Mesenchymal stem cell (in vitro differentiated cells and primary cell): ENCODE measurements around the gene LST1.

ENCODE experiments used
- DNase-seq: peaks from one replicate; pipeline ENCODE4 v3.0.0-alpha.2; 2013
- H2AFZ ChIP-seq: one replicate; pipeline ENCODE4 v1.6.1; 2013; ENCODE audit warnings: low read depth, mild to moderate bottlenecking, control low read depth, inconsistent platforms, low read length, moderate library complexity
- H2AK5ac ChIP-seq: 2 replicates; pipeline ENCODE4 v1.6.1; 2013; ENCODE audit warnings: low read length, moderate library complexity, mild to moderate bottlenecking, inconsistent platforms; ENCODE audit not compliant: severe bottlenecking
- H2BK120ac ChIP-seq: one replicate; pipeline ENCODE4 v1.6.1; 2013; ENCODE audit warnings: low read depth, mild to moderate bottlenecking, inconsistent platforms, low read length, moderate library complexity
- H2BK12ac ChIP-seq, 2 experiments: one replicate each; pipeline ENCODE4 v1.6.1; 2013; ENCODE audit warnings: inconsistent platforms in 2 of 2, low read length in 2 of 2, mild to moderate bottlenecking in 2 of 2, moderate library complexity in 2 of 2, control low read depth in 1 of 2
- H2BK15ac ChIP-seq: one replicate; pipeline ENCODE4 v1.6.1; 2013; ENCODE audit warnings: mild to moderate bottlenecking, low read depth, inconsistent platforms; ENCODE audit not compliant: poor library complexity, severe bottlenecking
- H2BK5ac ChIP-seq: 2 replicates; pipeline ENCODE4 v1.6.1; 2013; ENCODE audit warnings: low read depth, mild to moderate bottlenecking, low read length, control low read depth, inconsistent platforms; ENCODE audit not compliant: poor library complexity, severe bottlenecking
- H3K14ac ChIP-seq, 2 experiments: one replicate each; pipeline ENCODE4 v1.6.1; 2013; ENCODE audit warnings: inconsistent platforms in 2 of 2, low read length in 2 of 2, control low read depth in 1 of 2, mild to moderate bottlenecking in 1 of 2, moderate library complexity in 1 of 2
- H3K18ac ChIP-seq, 2 experiments: one replicate each; pipeline ENCODE4 v1.6.1; 2013; ENCODE audit warnings: inconsistent platforms in 2 of 2, low read length in 2 of 2, control low read depth in 1 of 2, low read depth in 1 of 2, mild to moderate bottlenecking in 1 of 2
- H3K23ac ChIP-seq, 2 experiments: one replicate each; pipeline ENCODE4 v1.6.1; 2013; ENCODE audit warnings: inconsistent platforms in 2 of 2, low read length in 2 of 2, mild to moderate bottlenecking in 2 of 2, moderate library complexity in 2 of 2, control low read depth in 1 of 2
- H3K27ac ChIP-seq: 2 replicates; pipeline ENCODE4 v1.5.1; 2013; ENCODE audit warnings: mild to moderate bottlenecking, moderate library complexity, low read length, control low read depth, inconsistent platforms; ENCODE audit not compliant: poor library complexity, severe bottlenecking
- H3K27me3 ChIP-seq, 2 experiments: 2 replicates each; pipeline versions ENCODE4 v1.6.1 to v1.7.0; 2013; ENCODE audit warnings: low read length in 2 of 2, mild to moderate bottlenecking in 2 of 2, moderate library complexity in 2 of 2, control low read depth in 1 of 2, inconsistent platforms in 1 of 2; ENCODE audit not compliant: control insufficient read depth in 1 of 2, insufficient read depth in 1 of 2
- H3K36me3 ChIP-seq, 2 experiments: 2 replicates each; pipeline versions ENCODE4 v1.6.1 to v1.7.0; 2013; ENCODE audit warnings: low read length in 2 of 2, control low read depth in 1 of 2, inconsistent platforms in 1 of 2, low read depth in 1 of 2, mild to moderate bottlenecking in 1 of 2; ENCODE audit not compliant: insufficient read depth in 2 of 2, control insufficient read depth in 1 of 2
- H3K4ac ChIP-seq, 2 experiments: one replicate each; pipeline ENCODE4 v1.6.1; 2013; ENCODE audit warnings: inconsistent platforms in 2 of 2, low read length in 2 of 2, mild to moderate bottlenecking in 2 of 2, moderate library complexity in 2 of 2, control low read depth in 1 of 2, low read depth in 1 of 2
- H3K4me1 ChIP-seq: 2 replicates; pipeline ENCODE4 v1.6.1; 2013; ENCODE audit warnings: low read depth, low read length, control low read depth; ENCODE audit not compliant: control insufficient read depth, insufficient read depth
- H3K4me2 ChIP-seq: 2 replicates; pipeline ENCODE4 v1.6.1; 2013; ENCODE audit warnings: low read length, mild to moderate bottlenecking, inconsistent platforms; ENCODE audit not compliant: poor library complexity, severe bottlenecking
- H3K4me3 ChIP-seq, 2 experiments: 2 replicates each; pipeline versions ENCODE4 v1.5.1 to v1.7.0; 2013; ENCODE audit warnings: low read length in 2 of 2, mild to moderate bottlenecking in 2 of 2, control low read depth in 1 of 2, low read depth in 1 of 2; ENCODE audit not compliant: insufficient read depth in 1 of 2
- H3K79me1 ChIP-seq: replicated peaks from 2 replicates; pipeline ENCODE4 v1.6.1; 2013; ENCODE audit warnings: mild to moderate bottlenecking, control low read depth, low read length, inconsistent platforms; ENCODE audit not compliant: poor library complexity, severe bottlenecking
- H3K9ac ChIP-seq: 2 replicates; pipeline ENCODE4 v1.7.0; 2013; ENCODE audit warnings: mild to moderate bottlenecking, low read length, moderate library complexity
- H3K9me3 ChIP-seq: 2 replicates; pipeline ENCODE4 v1.7.0; 2013; ENCODE audit warnings: mild to moderate bottlenecking, low read length; ENCODE audit not compliant: control insufficient read depth
- H4K8ac ChIP-seq: one replicate; pipeline ENCODE4 v1.6.1; 2013; ENCODE audit warnings: inconsistent platforms, mild to moderate bottlenecking, low read length, moderate library complexity
- H4K91ac ChIP-seq: one replicate; pipeline ENCODE4 v1.6.1; 2013; ENCODE audit warnings: mild to moderate bottlenecking, low read length, inconsistent platforms
- WGBS: methylation state at CpG from one replicate; pipeline ENCODE4 v1.1.7; 2013; ENCODE audit warnings: mixed read lengths; 5-methylcytosine and 5-hydroxymethylcytosine counted together

The LST1 gene

GRCh38 chr6:31572041-31572911 lies 13.8 kb upstream of the LST1 start, which contains the start of gene LTA:
Gene LTA (plus strand): TSS chr6:31572289. CDS start chr6:31572743, 454 bp downstream.
- H2AK5ac ChIP-seq = no peak within 1 kb of the TSS
- H3K27me3 ChIP-seq = peaks cover 0 to 10% of the 10 kb centered on the region in 2 experiments
- no peak within 1 kb of the TSS for H3K9ac ChIP-seq
- no peak within 1 kb of the TSS for H2BK5ac ChIP-seq
- no peak within 1 kb of the TSS for H3K4ac ChIP-seq
- no peak within 1 kb of the TSS for H3K14ac ChIP-seq
- no peaks in the 10 kb centered on the region for H3K36me3 ChIP-seq
- H4K91ac ChIP-seq = no peak within 1 kb of the TSS
- no peak within 1 kb of the TSS for H2BK120ac ChIP-seq
- no peak within 1 kb of the TSS for H2BK12ac ChIP-seq
- no peak within 1 kb of the TSS for H3K23ac ChIP-seq
- WGBS = 92% methylated on average over 27 of the region's 27 CpGs
- no peak within 1 kb of the TSS for H4K8ac ChIP-seq
- no peak within 1 kb of the TSS for H3K18ac ChIP-seq
- H2BK15ac ChIP-seq = peak within 1 kb of the TSS; percentile 57
- H3K4me1 ChIP-seq = no peaks in the 10 kb centered on the region
- H3K4me2 ChIP-seq = no peak within 1 kb of the TSS
- H3K9me3 ChIP-seq = no peaks in the 10 kb centered on the region
- H3K27ac ChIP-seq = no peak within 1 kb of the TSS
- DNase-seq = no peak
- no peaks in the 10 kb centered on the region for H3K79me1 ChIP-seq
- no peak within 1 kb of the TSS for H3K4me3 ChIP-seq
- H2AFZ ChIP-seq = no peak within 1 kb of the TSS

- Histone ChIP-seq H3K23ac (no peak overlapping the region), H4K8ac (no peak overlapping the region), H3K4me2 (no peak overlapping the region), H3K4me1 (peaks cover 2% of the 10 kb centered on the region), H2AFZ (no peak overlapping the region), H2BK120ac (no peak overlapping the region), H3K36me3 (no peaks in the 10 kb centered on the region), H2BK12ac (no peak overlapping the region), H3K4me3 (no peak overlapping the region), H4K91ac (no peak overlapping the region), H3K18ac (no peak overlapping the region), H3K79me1 (no peaks in the 10 kb centered on the region), H3K14ac (no peak overlapping the region), H2BK15ac (no peak overlapping the region), H3K4ac (no peak overlapping the region), H2AK5ac (no peak overlapping the region), H3K9ac (no peak overlapping the region), H3K27ac (no peak overlapping the region), H3K27me3 (peaks cover 0 to 10% of the 10 kb centered on the region in 2 experiments), H2BK5ac (no peak overlapping the region), H3K9me3 (no peaks in the 10 kb centered on the region)
- WGBS = 85% methylated on average over 9 of the region's 9 CpGs
- DNase-seq = no peak
Measured at GRCh38 chr6:31573239-31574105, 12.6 kb upstream of the LST1 start.

DNA sequence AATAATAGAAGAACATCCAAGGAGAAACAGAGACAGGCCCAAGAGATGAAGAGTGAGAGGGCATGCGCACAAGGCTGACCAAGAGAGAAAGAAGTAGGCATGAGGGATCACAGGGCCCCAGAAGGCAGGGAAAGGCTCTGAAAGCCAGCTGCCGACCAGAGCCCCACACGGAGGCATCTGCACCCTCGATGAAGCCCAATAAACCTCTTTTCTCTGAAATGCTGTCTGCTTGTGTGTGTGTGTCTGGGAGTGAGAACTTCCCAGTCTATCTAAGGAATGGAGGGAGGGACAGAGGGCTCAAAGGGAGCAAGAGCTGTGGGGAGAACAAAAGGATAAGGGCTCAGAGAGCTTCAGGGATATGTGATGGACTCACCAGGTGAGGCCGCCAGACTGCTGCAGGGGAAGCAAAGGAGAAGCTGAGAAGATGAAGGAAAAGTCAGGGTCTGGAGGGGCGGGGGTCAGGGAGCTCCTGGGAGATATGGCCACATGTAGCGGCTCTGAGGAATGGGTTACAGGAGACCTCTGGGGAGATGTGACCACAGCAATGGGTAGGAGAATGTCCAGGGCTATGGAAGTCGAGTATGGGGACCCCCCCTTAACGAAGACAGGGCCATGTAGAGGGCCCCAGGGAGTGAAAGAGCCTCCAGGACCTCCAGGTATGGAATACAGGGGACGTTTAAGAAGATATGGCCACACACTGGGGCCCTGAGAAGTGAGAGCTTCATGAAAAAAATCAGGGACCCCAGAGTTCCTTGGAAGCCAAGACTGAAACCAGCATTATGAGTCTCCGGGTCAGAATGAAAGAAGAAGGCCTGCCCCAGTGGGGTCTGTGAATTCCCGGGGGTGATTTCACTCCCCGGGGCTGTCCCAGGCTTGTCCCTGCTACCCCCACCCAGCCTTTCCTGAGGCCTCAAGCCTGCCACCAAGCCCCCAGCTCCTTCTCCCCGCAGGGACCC lies 11.7 kb upstream of the LST1 start:
- no peak overlapping the region for H3K4me2 ChIP-seq
- H2AFZ ChIP-seq = no peak overlapping the region
- H3K27me3 ChIP-seq = peaks cover 0 to 10% of the 10 kb centered on the region in 2 experiments
- peaks cover 5% of the 10 kb centered on the region for H3K4me1 ChIP-seq
- no peak overlapping the region for H3K4me3 ChIP-seq
- H3K18ac ChIP-seq = no peak overlapping the region
- DNase-seq = no peak
- no peak overlapping the region for H3K27ac ChIP-seq
- H2AK5ac ChIP-seq = no peak overlapping the region
- no peak overlapping the region for H3K14ac ChIP-seq
- no peak overlapping the region for H4K8ac ChIP-seq
- no peaks in the 10 kb centered on the region for H3K36me3 ChIP-seq
- H2BK15ac ChIP-seq = no peak overlapping the region
- H2BK120ac ChIP-seq = no peak overlapping the region
- no peak overlapping the region for H2BK12ac ChIP-seq
- WGBS = 91% methylated on average over 14 of the region's 14 CpGs
- no peaks in the 10 kb centered on the region for H3K9me3 ChIP-seq
- H4K91ac ChIP-seq = no peak overlapping the region
- H3K23ac ChIP-seq = no peak overlapping the region
- no peak overlapping the region for H2BK5ac ChIP-seq
- H3K4ac ChIP-seq = no peak overlapping the region
- H3K9ac ChIP-seq = no peak overlapping the region
- no peaks in the 10 kb centered on the region for H3K79me1 ChIP-seq
